ENCODE data around the gene GPT2.

GRCh38 chr16:46908540-46909372 lies 24.6 kb downstream of the GPT2 start:
- no peak for TF ChIP-seq EZH2 (IDR thresholded peaks at IDR 0.05; ENCODE audit: borderline replicate concordance)
- peak; percentile 92 for TF ChIP-seq CTCF (IDR thresholded peaks at IDR 0.05; ENCODE audit: poor library complexity)

All from hepatocyte (in vitro differentiated cells).